K562 (cell line): Measurements from ENCODE around the gene RNF144A. TPM values are rescaled to one million over a fixed set of nuclear protein-coding genes. Genes with fewer than 3 reads are reported as not detected.

Experiments used
- ATAC-seq: fragments of 200-7000 bp; cut with Tn5 transposase; 3 replicates; pipeline ENCODE4 v1.9.1; 2020; ENCODE audit warnings: moderate library complexity
- BruUV-seq: library from RNA; stranded (reverse); fragments of 400-500 nt; replicated peaks from 2 replicates; lab custom pipeline; 2021; lab: Mats Ljungman, UMichigan
- CTCF ChIA-PET: fragments of 300-600 bp; formaldehyde crosslinking; extraction: SDS; loops from one replicate; lab custom pipeline; 2021; ENCODE audit warnings: low intra/inter-chr PET ratio; lab: Yijun Ruan, JAX
- POLR2A ChIA-PET: fragments of 300-600, 350-650 bp; sonication (Branson Sonifier 250); formaldehyde crosslinking; extraction: SDS; loops from one replicate; lab custom pipeline; 2021; ENCODE audit warnings: antibody characterized with exemption, inconsistent platforms; lab: Yijun Ruan, JAX
- DNase-seq, 4 experiments: peaks; one replicate each; pipeline versions ENCODE4 v3.0.0 to v3.0.0-alpha.2; 2011 to 2018; ENCODE audit warnings: low spot score in 3 of 4, mixed read lengths in 3 of 4; ENCODE audit errors: extremely low read depth in 1 of 4
- FAIRE-seq: peaks from 2 replicates; lab custom pipeline; 2011; peaks lifted over from hg19 to GRCh38; lab: Jason Lieb, UNC
- H2AFZ ChIP-seq: 2 replicates; pipeline ENCODE4 v1.6.0; 2011; ENCODE audit warnings: low read depth, low read length, control low read depth, inconsistent platforms
- H3K27ac ChIP-seq: fragments of 200-600 bp; 3 replicates; pipeline ENCODE4 v1.8.0; 2011; ENCODE audit warnings: low read depth, mild to moderate bottlenecking, control low read depth, inconsistent platforms, low read length, moderate library complexity, mixed read lengths; ENCODE audit errors: extremely low read depth
- H3K27me3 ChIP-seq, 2 experiments: fragments of 300-600 bp in 1 of 2; 2 replicates in 1 of 2; 3 replicates in 1 of 2; pipeline versions ENCODE4 v1.6.0 to v1.8.0; 2011; ENCODE audit warnings: inconsistent platforms in 2 of 2, low read length in 2 of 2, mild to moderate bottlenecking in 1 of 2, mixed read lengths in 1 of 2, moderate library complexity in 1 of 2; ENCODE audit not compliant: control insufficient read depth in 2 of 2, insufficient read depth in 2 of 2
- H3K36me3 ChIP-seq: fragments of 300-600 bp; 3 replicates; pipeline ENCODE4 v1.8.0; 2011; ENCODE audit warnings: mild to moderate bottlenecking, low read length, inconsistent platforms; ENCODE audit not compliant: control insufficient read depth, insufficient read depth
- H3K4me1 ChIP-seq, 2 experiments: fragments of 200-600 bp in 1 of 2; replicated peaks in 1 of 2; 2 replicates in 1 of 2; 3 replicates in 1 of 2; pipeline versions ENCODE4 v1.5.1 to v1.8.0; 2011; ENCODE audit warnings: inconsistent platforms in 2 of 2, low read length in 2 of 2, mild to moderate bottlenecking in 1 of 2, mixed read lengths in 1 of 2, moderate library complexity in 1 of 2; ENCODE audit not compliant: control insufficient read depth in 2 of 2, insufficient read depth in 2 of 2
- H3K4me2 ChIP-seq: 2 replicates; pipeline ENCODE4 v1.6.1; 2011; ENCODE audit warnings: low read length, control low read depth, inconsistent platforms, mixed read lengths; ENCODE audit not compliant: insufficient read depth
- H3K4me3 ChIP-seq: fragments of 200-600 bp; sonication (generic), shearing (Covaris generic); 2 replicates; pipeline ENCODE4 v1.5.1; 2016; ENCODE audit warnings: control low read depth, inconsistent platforms
- H3K79me2 ChIP-seq: fragments of 200-600 bp; 3 replicates; pipeline ENCODE4 v1.8.0; 2011; ENCODE audit warnings: low read length, inconsistent platforms; ENCODE audit not compliant: control insufficient read depth, insufficient read depth
- H3K9ac ChIP-seq, 2 experiments: 2 replicates each; pipeline versions ENCODE4 v1.6.0 to v1.6.1; 2011; ENCODE audit warnings: low read depth in 2 of 2, low read length in 2 of 2, control low read depth in 1 of 2, inconsistent platforms in 1 of 2, mild to moderate bottlenecking in 1 of 2, mixed read lengths in 1 of 2; ENCODE audit not compliant: insufficient read depth in 1 of 2
- H3K9me1 ChIP-seq: one replicate; pipeline ENCODE4 v1.6.0; 2011; ENCODE audit warnings: inconsistent platforms, mild to moderate bottlenecking, low read length, moderate library complexity; ENCODE audit not compliant: control insufficient read depth, insufficient read depth
- H3K9me3 ChIP-seq: replicated peaks from 2 replicates; pipeline ENCODE4 v1.5.1; 2011; ENCODE audit warnings: low read depth, low read length, inconsistent platforms; ENCODE audit not compliant: control insufficient read depth, insufficient read depth
- H4K20me1 ChIP-seq: replicated peaks from 2 replicates; pipeline ENCODE4 v1.6.1; 2011; ENCODE audit warnings: low read length, inconsistent platforms, mixed read lengths; ENCODE audit not compliant: control insufficient read depth, insufficient read depth
- BHLHE40 ChIP-seq: IDR thresholded peaks from 2 replicates; pipeline ENCODE4 v1.6.1; 2011; ENCODE audit warnings: low read length, improper control_type of control experiment
- DLX4 ChIP-seq: fragments of 250-450 bp; sonication (Bioruptor Pico); IDR thresholded peaks from 2 replicates; pipeline ENCODE4 v1.6.1; 2021; ENCODE audit warnings: mild to moderate bottlenecking
- HIVEP1 ChIP-seq: fragments of 250-450 bp; sonication (Bioruptor Pico); IDR thresholded peaks from 2 replicates; pipeline ENCODE4 v1.4.0; 2020; ENCODE audit warnings: mild to moderate bottlenecking
- MAFK ChIP-seq: IDR thresholded peaks from 2 replicates; pipeline ENCODE4 v1.6.1; 2011; ENCODE audit warnings: low read length, improper control_type of control experiment
- MBD2 ChIP-seq: sonication (generic); IDR thresholded peaks from 2 replicates; pipeline ENCODE4 v1.6.1; 2016; ENCODE audit warnings: low read depth, borderline replicate concordance
- NFXL1 ChIP-seq: fragments of 450-650 bp; formaldehyde crosslinking; IDR thresholded peaks from 2 replicates; pipeline ENCODE4 v1.4.0; 2021; ENCODE audit warnings: mild to moderate bottlenecking
- POLR3G ChIP-seq: IDR thresholded peaks from 2 replicates; pipeline ENCODE4 v1.6.1; 2011; ENCODE audit not compliant: insufficient read length, insufficient replicate concordance; ENCODE audit errors: extremely low read depth
- SREBF1 ChIP-seq: fragments of 150-350 bp; IDR thresholded peaks from 2 replicates; pipeline ENCODE4 v1.6.1; 2014; ENCODE audit warnings: antibody characterized with exemption, low read depth, low read length, borderline replicate concordance
- ZNF133 ChIP-seq: fragments of 250-450 bp; sonication (Bioruptor Pico); IDR thresholded peaks from 2 replicates; pipeline ENCODE4 v1.4.0; 2020; ENCODE audit warnings: mild to moderate bottlenecking
- WGBS: fragments of 100-300 bp; shearing (Covaris generic); methylation state at CpG from one replicate; pipeline ENCODE4 v1.1.6; 2016; ENCODE audit warnings: low coverage, mixed read lengths; ENCODE audit not compliant: insufficient coverage; ENCODE audit errors: missing lambda C conversion rate; 5-methylcytosine and 5-hydroxymethylcytosine counted together
- in situ Hi-C: fragments of 300-500 bp; cut with MboI; formaldehyde crosslinking; loops from 4 replicates; pipeline ENCODE4 v1.15.0; 2018; ENCODE audit warnings: inconsistent platforms, mixed read lengths
- intact Hi-C: fragments of 100-400 bp; cut with micrococcal nuclease; formaldehyde crosslinking; loops from 2 replicates; pipeline ENCODE4 v1.14.2; 2022
- polyA plus RNA-seq, 8 experiments: library from polyadenylated mRNA; depleted of rRNA in 4 of 8; stranded (reverse) in 5 of 8; unstranded in 3 of 8; fragments of >200 nt; fragmentation: Nextera tagmentation in 2 of 8; fragmentation: Illumina TruSeq in 1 of 8; extraction: Ambion mirVana in 2 of 8; extraction: Trizol in 1 of 8; gene quantifications; 2 replicates each; pipeline versions ENCODE4 v1.2.1 to v1.2.3, GENCODE V29; 2011 to 2014; ENCODE audit warnings: inconsistent platforms in 1 of 8, missing spikeins in 1 of 8
- total RNA-seq, 7 experiments: library from RNA; depleted of rRNA in 6 of 7; stranded (reverse); fragments of >200 nt in 6 of 7; fragmentation: Illumina TruSeq in 2 of 7; extraction: Trizol in 2 of 7; gene quantifications; 2 replicates each; pipeline versions ENCODE4 v1.2.1 to v1.2.3, GENCODE V29; 2011 to 2021; ENCODE audit warnings: low replicate concordance in 1 of 7
- TF ChIP-seq, protein P1 (sequence below): fragments of 200-800 bp; sonication (Bioruptor generic); IDR thresholded peaks from 2 replicates; pipeline ENCODE4 v1.6.1; 2016; ENCODE audit warnings: missing genetic modification characterization, missing compliant biosample characterization
- TF ChIP-seq, protein P2 (sequence below): fragments of 450-650 bp; IDR thresholded peaks from 2 replicates; pipeline ENCODE4 v1.6.1; 2016; ENCODE audit warnings: missing biosample characterization, missing genetic modification characterization
- TF ChIP-seq, protein P3 (sequence below): sonication (generic); formaldehyde crosslinking; IDR thresholded peaks from 2 replicates; pipeline ENCODE4 v1.8.1; 2023; ENCODE audit warnings: mild to moderate bottlenecking, missing genetic modification reagents

Gene RNF144A
- total and polyA plus RNA-seq, 9 of the 15 experiments (the other 6 are each of a cell fraction or from before 2014, with no cell fraction given): 0.96 to 11.3 (median 6.2) TPM

- in situ Hi-C loops: no loop called here
- H3K27me3 ChIP-seq: peaks cover 0 to under 1% of the 10 kb centered on the region in 2 experiments; a peak in 1 of 5 replicates
- H4K20me1 ChIP-seq: no peaks in the 10 kb centered on the region
- CTCF ChIA-PET: no interaction called here
- DNase-seq (no peak), ATAC-seq (no peak), FAIRE-seq (no peak)
- H3K9me1 ChIP-seq: no peaks in the 10 kb centered on the region
- no peak overlapping the region for H3K9ac ChIP-seq
- no peaks in the 10 kb centered on the region for H3K36me3 ChIP-seq
- no peaks in the 10 kb centered on the region for H3K4me1 ChIP-seq
- no peak overlapping the region for H3K27ac ChIP-seq
- H3K9me3 ChIP-seq: no peaks in the 10 kb centered on the region; the same call in 1 of the 2 replicates
- POLR2A ChIA-PET: no interaction called here
- H2AFZ ChIP-seq: no peak overlapping the region
- no peak overlapping the region for H3K4me3 ChIP-seq
- 4% methylated on average over 3 of the region's 3 CpGs for WGBS
- BruUV-seq: no TSS peak
- no peaks in the 10 kb centered on the region for H3K79me2 ChIP-seq
- intact Hi-C loops: no loop called here
- no peak overlapping the region for H3K4me2 ChIP-seq
- no peak for TF ChIP-seq DLX4 (CRISPR knock-in tag)
- TF ChIP-seq BHLHE40: no peak
- TF ChIP-seq, protein P1, sequence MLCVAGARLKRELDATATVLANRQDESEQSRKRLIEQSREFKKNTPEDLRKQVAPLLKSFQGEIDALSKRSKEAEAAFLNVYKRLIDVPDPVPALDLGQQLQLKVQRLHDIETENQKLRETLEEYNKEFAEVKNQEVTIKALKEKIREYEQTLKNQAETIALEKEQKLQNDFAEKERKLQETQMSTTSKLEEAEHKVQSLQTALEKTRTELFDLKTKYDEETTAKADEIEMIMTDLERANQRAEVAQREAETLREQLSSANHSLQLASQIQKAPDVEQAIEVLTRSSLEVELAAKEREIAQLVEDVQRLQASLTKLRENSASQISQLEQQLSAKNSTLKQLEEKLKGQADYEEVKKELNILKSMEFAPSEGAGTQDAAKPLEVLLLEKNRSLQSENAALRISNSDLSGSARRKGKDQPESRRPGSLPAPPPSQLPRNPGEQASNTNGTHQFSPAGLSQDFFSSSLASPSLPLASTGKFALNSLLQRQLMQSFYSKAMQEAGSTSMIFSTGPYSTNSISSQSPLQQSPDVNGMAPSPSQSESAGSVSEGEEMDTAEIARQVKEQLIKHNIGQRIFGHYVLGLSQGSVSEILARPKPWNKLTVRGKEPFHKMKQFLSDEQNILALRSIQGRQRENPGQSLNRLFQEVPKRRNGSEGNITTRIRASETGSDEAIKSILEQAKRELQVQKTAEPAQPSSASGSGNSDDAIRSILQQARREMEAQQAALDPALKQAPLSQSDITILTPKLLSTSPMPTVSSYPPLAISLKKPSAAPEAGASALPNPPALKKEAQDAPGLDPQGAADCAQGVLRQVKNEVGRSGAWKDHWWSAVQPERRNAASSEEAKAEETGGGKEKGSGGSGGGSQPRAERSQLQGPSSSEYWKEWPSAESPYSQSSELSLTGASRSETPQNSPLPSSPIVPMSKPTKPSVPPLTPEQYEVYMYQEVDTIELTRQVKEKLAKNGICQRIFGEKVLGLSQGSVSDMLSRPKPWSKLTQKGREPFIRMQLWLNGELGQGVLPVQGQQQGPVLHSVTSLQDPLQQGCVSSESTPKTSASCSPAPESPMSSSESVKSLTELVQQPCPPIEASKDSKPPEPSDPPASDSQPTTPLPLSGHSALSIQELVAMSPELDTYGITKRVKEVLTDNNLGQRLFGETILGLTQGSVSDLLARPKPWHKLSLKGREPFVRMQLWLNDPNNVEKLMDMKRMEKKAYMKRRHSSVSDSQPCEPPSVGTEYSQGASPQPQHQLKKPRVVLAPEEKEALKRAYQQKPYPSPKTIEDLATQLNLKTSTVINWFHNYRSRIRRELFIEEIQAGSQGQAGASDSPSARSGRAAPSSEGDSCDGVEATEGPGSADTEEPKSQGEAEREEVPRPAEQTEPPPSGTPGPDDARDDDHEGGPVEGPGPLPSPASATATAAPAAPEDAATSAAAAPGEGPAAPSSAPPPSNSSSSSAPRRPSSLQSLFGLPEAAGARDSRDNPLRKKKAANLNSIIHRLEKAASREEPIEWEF: no peak
- TF ChIP-seq HIVEP1 (CRISPR knock-in tag): no peak
- TF ChIP-seq, protein P2, sequence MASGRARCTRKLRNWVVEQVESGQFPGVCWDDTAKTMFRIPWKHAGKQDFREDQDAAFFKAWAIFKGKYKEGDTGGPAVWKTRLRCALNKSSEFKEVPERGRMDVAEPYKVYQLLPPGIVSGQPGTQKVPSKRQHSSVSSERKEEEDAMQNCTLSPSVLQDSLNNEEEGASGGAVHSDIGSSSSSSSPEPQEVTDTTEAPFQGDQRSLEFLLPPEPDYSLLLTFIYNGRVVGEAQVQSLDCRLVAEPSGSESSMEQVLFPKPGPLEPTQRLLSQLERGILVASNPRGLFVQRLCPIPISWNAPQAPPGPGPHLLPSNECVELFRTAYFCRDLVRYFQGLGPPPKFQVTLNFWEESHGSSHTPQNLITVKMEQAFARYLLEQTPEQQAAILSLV (tag): no peak
- TF ChIP-seq, protein P3, sequence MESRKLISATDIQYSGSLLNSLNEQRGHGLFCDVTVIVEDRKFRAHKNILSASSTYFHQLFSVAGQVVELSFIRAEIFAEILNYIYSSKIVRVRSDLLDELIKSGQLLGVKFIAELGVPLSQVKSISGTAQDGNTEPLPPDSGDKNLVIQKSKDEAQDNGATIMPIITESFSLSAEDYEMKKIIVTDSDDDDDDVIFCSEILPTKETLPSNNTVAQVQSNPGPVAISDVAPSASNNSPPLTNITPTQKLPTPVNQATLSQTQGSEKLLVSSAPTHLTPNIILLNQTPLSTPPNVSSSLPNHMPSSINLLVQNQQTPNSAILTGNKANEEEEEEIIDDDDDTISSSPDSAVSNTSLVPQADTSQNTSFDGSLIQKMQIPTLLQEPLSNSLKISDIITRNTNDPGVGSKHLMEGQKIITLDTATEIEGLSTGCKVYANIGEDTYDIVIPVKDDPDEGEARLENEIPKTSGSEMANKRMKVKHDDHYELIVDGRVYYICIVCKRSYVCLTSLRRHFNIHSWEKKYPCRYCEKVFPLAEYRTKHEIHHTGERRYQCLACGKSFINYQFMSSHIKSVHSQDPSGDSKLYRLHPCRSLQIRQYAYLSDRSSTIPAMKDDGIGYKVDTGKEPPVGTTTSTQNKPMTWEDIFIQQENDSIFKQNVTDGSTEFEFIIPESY: no peak
- TF ChIP-seq SREBF1: no peak
- TF ChIP-seq NFXL1 (CRISPR knock-in tag): no peak
- no peak for TF ChIP-seq MBD2
- no peak for TF ChIP-seq MAFK
- TF ChIP-seq ZNF133: no peak
- no peak for TF ChIP-seq POLR3G
Measured at GRCh38 chr2:7061921-7062320, 144.7 kb downstream of the RNF144A start.
